ENCODE results near the gene TRIOBP.

The TRIOBP gene

DNA sequence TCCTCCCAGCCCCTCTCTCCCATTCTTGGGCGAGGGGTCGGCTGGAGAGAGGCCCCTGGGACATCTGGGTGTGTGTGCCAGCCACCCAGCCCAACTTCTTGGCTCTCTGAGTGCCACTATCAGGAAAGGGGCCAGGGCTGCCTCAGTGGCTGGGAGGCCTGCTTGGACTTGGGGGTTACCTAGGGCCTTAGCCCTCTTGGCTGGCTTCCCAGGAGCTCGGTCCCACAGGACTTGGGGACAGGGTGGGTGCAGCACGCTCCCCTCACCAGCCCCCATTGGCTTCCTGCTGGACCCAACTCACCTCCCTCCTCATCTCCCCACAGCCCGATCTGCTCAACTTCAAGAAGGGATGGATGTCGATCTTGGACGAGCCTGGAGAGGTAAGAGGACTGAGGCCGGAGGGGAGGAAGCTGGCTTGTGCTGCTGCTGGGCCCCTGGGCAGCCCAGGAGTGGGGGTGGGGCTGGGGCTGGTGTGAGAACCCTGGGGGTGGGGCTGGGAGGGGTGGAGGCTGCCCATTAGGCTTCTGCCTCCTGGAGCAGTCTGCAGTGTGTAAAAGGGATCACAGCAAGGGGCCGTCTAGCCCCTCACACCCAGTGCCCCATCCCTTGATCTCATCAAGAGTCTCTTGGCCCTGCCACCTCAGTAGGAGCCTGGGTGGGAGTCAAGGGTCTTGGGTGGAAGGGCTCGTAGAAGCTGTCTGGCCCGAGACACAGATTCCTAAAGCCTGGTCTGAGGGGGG lies 54.8 kb downstream of the TRIOBP start:
- DNase-seq = no peak

DNA sequence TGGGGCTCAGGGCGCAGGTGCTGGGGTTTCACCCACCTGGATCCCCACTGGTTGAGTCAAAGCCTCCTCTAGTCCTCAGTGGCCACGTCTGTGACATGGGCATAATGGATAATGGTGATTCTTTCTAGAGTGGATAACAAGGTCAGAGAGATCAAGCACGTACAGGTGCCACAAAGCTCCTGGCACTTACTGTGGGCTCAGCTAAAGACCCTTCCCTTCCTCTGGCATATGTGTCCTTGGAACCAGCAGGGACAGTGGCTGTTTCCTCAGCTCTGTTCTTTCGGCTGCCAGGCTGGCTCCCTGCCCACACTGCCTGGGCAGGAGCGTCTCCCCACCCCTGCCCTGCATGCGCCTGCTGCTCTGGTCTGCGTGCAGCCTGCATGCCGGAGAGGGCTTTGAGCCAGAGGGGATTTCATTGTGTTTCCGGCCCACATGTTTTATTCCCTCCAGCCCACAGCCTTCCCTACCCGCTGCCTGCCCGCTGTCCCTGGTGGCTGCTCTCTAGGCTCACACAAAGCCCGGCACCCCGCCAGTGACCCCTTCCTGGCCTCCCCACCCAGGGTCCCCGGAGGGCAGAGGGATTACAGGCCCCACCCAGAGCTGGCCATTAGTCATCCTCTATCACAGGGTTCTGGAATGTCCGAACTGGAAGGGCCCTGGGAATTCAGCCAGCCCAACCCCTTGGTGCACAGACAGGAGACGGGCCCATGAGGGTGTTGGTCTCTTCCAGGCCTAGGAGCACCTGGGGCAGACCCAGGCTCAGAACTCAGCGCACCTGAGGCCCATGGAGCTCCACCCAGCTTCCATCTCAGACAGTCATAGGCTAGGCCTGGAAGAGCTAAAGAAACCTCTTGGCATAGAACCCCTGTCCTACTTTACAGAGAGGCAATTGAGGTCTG lies 55.6 kb downstream of the TRIOBP start:
- no peak for DNase-seq

DNA sequence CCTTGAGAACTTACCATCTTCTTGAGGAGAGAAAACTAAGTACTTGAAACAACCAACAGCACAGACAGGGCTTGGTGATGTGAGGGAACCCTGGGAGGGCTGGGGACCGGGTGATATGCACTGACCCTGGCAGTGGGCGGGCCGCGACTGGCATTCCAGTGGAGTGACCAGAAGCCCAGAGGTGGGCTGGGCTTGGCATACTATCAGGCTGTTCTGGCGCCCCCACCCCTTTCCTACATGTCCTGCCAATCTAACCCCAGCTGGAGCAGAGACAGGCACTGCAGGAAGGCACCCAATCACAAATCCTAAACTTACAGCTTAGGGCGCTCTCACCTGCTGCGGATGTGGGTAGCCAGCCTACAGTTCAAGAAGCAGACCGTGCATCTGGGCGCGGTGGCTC lies 56.9 kb downstream of the TRIOBP start:
- DNase-seq = no peak

DNA sequence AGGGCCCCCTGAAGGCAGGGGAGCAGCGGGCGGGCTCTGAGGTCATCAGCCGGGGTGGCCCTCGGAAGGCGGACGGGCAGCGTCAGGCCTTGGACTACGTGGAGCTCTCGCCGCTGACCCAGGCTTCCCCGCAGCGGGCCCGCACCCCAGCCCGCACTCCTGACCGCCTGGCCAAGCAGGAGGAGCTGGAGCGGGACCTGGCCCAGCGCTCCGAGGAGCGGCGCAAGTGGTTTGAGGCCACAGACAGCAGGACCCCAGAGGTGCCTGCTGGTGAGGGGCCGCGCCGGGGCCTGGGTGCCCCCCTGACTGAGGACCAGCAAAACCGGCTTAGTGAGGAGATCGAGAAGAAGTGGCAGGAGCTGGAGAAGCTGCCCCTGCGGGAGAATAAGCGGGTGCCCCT lies 60.8 kb downstream of the TRIOBP start:
- DNase-seq = no peak

DNA sequence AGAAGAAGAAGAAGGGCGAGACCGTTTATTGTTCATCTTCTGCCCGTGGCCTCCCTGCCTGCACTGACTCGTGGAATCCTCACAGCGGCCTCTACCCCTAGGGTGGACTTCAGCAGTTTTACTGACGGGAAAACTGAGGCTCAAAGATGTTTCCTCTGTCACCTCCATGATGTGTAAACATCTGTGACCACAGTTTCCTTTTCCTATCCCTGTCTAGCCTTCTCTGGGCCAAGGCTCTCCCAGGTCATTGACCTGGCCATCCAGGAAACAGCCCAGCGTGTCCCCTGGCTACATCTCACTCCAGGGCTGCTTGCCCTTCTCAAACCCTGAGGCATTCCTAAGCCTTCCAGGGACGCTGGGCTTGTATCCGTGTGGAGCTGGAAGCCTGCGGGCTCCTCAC lies 61.8 kb downstream of the TRIOBP start:
- no peak for DNase-seq

DNA sequence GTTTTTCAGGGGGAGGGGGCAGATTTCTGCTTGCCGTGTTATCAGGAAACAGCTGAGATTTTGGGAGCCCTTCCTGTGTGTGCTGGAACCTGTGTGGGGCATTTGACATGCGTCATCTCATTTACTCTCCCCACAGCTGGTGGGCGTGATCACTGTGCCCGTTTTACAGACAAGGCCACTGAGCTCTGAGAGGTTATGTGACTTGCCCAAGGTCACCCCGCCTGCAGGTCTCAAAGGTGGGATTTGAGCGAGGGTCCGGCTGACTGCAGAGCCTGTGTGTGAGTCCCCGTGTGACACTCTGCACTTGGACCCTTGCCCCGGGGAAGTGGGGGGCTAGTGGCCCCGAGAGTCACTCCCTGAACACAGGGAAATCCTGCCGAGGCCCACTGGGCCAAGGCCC lies 62.4 kb downstream of the TRIOBP start:
- no peak for DNase-seq

DNA sequence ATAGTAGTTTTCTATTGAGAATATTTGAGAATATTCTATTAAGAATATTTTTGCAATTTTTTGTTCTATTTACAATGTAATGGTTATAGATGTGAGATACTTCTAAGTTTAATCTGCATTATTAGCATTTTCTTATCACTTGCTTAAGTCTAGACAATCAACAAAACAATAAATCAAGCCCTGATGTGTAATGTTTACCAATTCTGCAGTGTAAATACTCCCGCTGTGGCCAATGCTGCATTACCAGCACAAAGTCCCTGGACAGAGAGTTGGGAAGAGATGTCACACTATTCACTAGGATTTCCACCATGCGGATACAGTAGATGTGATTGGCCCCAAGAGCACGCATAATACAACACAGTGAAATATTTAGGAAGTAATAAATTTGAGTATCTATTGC lies 63.3 kb downstream of the TRIOBP start:
- no peak for DNase-seq

DNA sequence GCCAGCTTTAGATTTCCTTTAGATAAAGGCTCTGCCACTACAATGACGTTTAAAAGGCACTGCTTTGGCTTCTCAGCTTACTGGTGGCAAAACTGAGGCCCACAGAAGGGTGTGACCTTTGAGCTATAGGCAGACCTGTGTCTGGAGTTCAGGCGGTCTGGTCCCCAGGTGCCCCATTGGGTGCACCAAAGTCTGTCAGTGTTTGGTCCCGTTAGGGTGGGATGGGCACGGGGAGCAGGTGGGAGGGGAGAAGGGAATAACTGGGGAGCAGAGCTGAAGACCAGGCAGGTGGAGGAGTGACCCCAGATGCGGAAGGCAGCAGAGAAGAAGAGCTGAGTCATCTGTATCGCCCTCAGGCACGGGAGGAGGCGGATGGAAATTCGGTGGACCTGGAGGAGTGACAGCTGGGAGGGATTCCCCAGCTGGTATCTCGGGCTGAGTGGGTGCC lies 65.6 kb downstream of the TRIOBP start:
- DNase-seq = no peak

DNA sequence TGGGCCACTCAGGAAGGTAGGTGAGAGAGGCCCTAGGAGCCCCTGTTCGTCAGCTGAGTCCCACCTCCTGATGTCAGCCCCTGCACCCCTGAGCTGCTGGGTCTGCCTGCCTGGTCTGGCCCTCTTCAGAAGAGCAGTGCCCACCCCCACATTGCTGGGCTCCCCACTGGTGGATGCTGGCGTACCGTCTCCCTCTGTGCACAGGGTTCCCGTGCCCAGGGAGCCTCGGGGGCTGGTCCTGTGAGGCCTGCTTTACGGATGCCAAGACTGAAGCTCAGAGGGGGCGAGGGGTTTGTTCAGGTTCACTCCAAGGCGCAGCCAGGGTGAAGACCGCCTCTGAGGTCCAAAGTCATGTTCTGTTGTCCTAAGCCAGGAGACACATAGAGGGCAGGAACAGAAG lies 66.2 kb downstream of the TRIOBP start:
- no peak for DNase-seq

DNA sequence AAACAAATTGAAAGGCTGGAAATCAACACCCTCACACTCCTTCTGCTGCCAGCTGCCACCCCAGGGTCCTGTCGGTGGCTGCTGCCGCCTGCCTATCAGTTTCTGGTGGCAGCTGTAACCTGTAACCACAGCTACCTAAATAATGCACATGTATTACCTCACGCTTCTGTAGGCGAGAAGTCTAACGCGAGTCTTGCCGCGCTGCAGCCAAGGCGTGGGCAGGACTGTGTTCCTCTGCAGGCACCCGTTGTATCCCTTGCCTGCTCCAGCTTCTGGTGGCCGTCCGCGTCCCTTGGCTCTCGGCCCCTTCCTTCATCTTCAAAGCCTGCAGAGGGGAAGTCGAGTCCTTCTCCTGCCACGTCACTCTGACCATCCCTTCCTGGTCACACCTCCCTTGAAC lies 66.8 kb downstream of the TRIOBP start:
- DNase-seq = no peak

DNA sequence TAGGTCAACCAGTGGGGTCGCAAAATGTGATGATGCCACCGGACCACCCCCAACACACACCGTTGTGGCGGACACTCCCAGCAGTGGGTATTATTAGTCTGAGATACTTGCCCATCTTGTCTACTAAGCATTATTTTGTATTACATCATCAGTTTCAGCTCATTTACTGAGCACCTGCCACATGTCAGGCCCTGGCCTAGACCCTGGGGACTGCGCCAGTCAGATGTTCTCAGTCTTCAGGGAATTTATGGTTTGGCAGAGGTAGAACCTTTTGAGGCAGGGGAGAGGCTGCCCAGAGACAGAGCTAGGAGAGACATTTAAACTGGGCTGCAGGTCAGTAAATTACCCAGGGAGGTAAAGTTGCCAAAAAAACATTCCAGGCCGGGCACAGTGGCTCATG lies 67.8 kb downstream of the TRIOBP start:
- no peak for DNase-seq

DNA sequence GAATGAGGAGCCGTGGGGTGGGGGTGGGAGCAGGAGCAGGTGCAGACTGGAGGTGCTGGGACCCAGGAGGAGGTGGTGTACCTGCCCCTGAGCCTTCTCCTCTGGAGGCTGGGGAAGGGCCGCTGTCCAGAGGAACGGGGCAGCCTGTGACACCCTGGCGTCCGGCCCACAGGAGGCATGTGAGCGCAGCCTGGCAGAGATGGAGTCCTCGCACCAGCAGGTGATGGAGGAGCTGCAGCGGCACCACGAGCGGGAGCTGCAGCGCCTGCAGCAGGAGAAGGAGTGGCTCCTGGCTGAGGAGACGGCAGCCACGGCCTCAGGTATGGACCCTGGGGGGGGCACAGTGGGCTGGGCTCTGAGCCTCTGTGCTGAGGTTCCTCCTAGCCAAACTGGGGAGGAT lies 68.7 kb downstream of the TRIOBP start:
- no peak for DNase-seq

DNA sequence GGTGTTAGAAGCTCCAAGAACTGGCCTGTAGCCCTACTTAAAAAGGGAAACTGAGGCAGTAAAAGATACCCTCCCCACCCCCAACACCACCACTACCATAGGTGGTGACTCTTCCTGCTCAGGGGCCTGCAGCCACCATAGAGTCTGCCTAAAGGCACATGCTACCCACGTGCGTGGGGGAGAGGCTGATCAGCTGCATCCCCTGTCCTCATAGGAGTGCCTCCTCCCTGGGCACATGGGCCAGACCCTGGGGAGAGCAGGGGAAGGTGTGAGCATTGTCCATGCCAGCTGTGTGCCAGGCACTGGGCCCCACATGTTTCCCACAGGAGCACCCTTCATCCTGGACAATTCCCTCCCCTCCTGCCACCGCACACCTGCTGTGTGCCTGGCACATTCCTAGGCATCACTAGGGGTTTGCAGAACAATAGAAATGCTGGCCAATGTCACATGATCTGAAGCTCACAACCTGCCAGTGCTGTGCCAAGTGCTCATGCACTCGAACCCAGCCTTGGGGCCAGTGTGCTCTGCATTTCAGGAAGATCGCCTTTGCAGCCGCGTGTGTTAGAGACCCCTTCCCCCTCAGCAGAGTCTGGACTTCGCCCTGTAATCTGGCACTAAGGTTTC lies 69.2 kb downstream of the TRIOBP start:
- no peak for DNase-seq

DNA sequence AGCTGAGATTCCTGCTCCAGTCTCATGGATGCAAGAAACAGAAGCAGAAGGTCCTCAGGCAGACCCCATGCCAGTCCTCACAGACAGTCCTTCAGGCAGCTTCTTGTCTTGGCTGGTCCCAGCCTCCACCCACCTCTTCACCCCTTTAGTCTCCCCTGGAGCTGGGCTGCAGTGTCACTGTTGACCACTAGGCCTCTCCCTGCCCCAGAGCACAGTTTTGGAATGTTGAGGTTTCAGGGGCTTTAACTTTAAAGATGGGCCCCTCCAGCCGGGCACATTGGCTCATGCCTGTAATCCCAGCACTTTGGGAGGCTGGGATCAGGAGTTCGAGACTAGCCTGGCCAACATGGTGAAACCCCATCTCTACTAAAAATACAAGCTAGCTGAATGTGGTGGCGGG lies 71.4 kb downstream of the TRIOBP start:
- DNase-seq = no peak

DNA sequence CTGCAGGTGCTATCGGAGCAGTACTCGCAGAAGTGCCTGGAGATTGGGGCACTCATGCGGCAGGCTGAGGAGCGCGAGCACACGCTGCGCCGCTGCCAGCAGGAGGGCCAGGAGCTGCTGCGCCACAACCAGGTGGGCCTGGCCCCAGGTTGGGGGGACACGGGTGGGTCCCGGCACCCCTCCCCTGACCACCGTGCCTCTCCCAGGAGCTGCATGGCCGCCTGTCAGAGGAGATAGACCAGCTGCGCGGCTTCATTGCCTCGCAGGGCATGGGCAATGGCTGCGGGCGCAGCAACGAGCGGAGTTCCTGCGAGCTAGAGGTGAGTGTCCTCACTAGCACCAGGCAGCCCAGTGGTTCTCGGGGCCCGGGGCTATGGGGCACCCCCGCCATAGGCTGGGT lies 72.2 kb downstream of the TRIOBP start:
- no peak for DNase-seq

DNA sequence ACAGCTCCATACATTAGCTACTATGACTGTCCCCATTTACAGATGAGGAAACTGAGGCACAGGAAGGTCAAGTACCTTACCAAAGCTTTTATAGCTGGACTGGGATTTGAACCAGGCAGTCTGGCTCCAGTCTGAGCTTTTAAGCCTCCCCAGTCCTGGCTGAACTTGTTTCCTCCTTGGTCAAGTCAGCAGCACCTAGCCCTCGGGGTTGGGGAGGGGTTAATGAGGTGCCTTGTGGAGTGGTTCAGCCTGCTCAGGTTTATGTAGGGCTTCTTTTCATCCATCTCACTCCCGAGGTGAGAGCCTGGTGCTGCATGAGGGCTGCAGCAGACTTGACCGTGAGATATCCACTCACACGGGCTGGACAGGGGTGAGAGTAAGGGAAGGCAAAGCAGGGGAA lies 74.2 kb downstream of the TRIOBP start:
- no peak for DNase-seq

DNA sequence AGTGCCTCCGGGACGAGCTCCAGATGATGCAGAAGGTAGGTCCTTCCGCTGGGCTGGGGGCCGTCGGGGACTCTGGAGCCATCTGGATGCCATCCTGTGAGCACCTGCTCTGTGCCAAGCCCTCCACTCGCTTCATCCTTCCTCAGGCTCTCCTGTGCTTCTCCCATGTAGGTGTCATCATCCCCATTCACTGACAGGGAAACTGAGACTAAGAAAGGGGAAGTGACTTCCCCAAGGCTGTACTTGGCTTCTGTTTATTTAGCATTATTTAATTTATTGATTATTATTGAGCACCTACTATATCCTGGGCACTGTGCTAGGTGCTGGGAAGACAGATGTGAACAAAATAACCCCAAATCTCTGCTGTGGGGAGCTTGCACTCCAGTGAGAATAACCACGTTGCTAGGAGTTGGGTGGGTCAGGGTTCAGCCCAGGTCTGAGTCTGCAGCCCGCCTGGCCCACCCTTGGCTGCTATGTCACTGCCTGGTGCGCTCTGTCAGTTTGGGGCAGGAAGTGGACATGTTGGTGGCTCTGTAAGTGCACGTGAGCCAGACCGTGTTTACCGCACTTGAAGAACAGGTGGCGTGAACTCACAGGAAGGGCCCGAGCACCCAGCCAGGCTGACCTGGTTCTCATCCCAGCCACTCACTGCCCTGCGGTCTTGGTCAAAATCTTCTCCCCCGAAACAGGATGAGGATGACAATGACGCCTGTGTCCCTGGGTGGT lies 75.0 kb downstream of the TRIOBP start:
- DNase-seq = no peak

DNA sequence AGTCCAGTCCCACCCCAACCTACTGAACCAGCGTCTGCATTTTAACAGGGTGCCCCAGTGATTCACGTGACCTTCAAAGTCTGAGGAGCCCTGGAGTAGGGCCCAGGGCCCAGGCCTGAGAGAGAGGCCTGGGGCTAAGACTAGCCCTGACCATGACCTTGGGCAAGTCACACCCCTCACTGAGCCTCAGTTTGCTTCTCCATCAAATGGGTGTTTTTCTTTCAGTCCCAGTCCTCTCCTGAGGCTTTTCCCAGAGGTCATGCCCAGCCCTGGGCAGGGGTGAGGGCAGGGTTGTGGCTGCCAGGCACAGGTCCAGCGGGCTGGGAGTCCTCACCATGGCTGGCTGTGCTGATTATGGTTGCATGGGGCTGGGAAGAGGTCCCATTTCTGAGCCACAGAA lies 77.9 kb downstream of the TRIOBP start:
- no peak for DNase-seq

DNA sequence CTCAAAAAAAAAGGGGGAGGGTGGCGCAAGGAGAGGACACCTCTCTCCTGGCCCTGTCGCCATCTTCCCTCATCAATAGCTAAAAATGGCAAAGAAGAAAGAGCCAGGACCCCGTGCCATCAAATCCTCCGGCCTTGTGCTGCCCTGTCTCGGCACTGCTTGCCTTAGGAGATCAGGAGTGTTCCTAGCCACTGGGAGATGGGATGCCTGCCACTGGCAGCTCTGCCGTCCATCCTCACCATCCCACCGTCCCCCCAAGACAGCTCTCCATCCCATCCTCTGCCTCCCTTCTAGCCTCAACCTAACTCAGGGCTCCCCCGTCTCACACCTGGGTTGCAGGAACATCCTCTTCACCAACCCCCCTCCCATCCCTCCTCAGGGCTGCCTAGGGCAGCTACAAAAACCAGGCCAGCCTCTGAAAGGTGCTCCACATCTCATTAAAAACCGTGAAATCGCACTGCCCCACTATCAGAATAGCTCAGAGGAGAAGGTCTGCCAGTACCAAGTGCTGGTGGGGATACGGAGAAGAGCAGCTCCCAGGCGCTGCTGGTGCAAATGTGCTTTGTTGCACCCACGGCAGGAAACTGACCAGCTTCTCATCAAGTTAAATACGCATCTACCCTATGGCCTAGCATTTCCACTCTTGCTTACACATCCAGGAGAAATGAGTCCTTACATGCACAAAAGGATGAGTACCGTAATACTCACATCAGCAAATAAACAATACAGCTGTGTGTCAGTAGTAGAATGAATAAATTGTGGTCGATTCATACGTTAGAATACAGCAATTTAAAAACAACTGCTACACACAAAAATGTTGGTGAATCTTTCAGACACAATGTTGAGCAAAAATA lies 79.2 kb downstream of the TRIOBP start:
- no peak for DNase-seq

DNA sequence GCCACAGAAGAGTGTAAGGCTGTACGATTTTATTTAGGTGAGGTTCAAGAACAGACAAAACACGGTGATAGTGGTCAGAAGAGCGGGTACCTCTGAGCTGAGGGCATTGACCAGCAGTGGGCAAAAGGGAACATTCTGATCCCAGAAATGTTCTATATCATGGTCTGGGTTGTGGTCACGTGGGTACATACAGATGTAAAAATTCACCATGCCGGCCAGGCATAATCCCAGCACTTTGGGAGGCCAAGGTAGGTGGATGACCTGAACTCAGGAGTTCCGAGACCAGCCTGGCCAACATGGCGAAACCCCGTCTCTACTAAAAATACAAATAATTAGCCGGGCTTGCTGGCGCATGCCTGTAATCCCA lies 79.8 kb downstream of the TRIOBP start:
- no peak for DNase-seq

DNA sequence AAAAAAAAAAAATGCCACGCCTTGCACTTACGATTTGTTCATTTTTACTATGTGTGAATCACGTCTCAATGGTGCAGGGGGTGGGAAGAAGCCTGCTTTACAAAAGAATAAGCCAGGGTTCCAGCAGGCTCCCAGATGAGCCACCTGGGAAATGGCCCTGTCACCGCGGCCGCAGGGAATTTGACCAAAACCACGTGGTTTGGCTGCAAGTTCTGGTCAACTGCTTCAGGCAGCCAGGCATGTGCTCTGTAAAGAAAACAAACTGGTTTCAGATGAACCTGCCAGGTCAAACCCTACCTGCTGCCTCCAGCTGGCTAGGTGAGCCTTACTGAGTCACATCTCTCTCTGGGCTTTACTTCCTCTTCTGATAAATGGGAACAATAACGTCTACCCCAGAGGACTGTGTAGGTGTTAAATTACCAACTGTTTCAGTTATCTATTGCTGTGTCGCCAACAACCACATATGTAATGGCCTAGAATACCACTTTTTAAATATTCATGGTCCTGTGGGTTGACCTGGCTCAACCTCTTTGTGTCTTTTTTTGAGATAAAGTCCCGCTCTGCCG lies 80.4 kb downstream of the TRIOBP start:
- DNase-seq = no peak

All from T-helper 1 cell (primary cell).